ENCODE results near the gene BNIPL.

- TF ChIP-seq CTCF (IDR thresholded peaks at IDR 0.05) (no peak), POLR2A (IDR thresholded peaks at IDR 0.05) (no peak)
These were observed 15.1 kb downstream of the BNIPL start for GRCh38 chr1:151051356-151052009.
